ENCODE data around the gene TTLL1. TPM values are rescaled to one million over a fixed set of nuclear protein-coding genes. Genes with fewer than 3 reads are reported as not detected.
A peak's percentile ranks its signal among the peaks of the same experiment; 100 is the strongest.
"Not testable (repeated sequence)": the region's sequence is repeated elsewhere in the genome, so short reads cannot be mapped to it uniquely, and the experiment has no call there.

The TTLL1 gene
- total and polyA plus RNA-seq, 2 of the 4 experiments (the other 2 are of a cell fraction) = 10.8 to 13.2 TPM

DNA sequence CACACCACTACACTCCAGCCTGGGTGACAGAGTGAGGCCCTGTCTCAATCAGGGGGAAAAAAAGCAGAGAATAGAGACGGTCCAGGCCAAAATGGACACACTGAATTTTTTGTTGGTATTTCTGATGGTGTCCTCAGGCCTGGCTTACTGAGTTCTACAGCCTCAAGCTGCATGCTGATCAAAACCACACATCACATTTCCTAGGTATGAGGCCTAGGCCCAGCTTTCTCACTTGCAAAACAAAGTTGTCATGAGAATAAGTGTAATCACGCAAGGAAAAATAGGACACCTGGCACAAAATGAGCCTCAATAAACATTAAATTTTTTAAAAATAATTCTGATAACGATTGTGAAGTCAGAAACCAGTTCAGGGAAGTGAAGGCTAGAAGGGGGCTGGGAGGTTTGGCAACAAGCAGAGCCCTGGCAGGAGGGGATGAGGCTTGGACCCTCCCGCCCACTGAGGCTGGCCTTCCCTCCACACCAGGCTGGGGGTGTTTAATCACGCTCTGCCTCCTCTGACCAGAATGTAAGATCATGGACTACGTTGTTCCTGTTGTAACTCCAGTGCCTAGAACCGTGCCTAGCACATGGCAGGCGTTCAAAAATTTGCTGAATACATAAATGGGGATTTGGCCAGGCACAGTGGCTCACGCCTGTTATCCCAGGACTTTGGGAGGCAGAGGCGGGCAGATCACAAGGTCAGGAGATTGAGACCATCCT lies 92.4 kb downstream of the TTLL1 start:
- Histone ChIP-seq H2BK20ac (ENCODE audit: low read depth, low read length) (0 out of 2 replicates have a peak overlapping the region, but pooled peaks have one; percentile 51), H3K4me2 (ENCODE audit: low read depth, low read length) (no peak overlapping the region), H2BK120ac (ENCODE audit: low read depth, low read length) (peak overlapping the region; percentile 68; the same call in 1 of the 2 replicates), H2BK5ac (ENCODE audit: low read depth, low read length, poor library complexity, severe bottlenecking) (peak overlapping the region; percentile 61), H3K27ac (ENCODE audit: insufficient read depth, low read length) (peak overlapping the region; percentile 54; the same call in 1 of the 2 replicates), H3K14ac (replicated peaks; ENCODE audit: low read depth, low read length) (peak overlapping the region; percentile 75), H4K91ac (ENCODE audit: insufficient read depth, low read depth, low read length) (peak overlapping the region; percentile 54; the same call in 1 of the 2 replicates), H2AK9ac (replicated peaks; ENCODE audit: low read depth, low read length, poor library complexity) (no peak overlapping the region), H3K4ac (ENCODE audit: low read depth, low read length) (peak overlapping the region; percentile 26), H4K20me1 (ENCODE audit: insufficient read depth, low read length) (peaks cover 29% of the 10 kb centered on the region), H3K79me1 (ENCODE audit: low read depth in 1 of 2, low read length in 2 of 2) (peaks cover 21 to 85% of the 10 kb centered on the region in 2 experiments), H3K4me3 (ENCODE audit: insufficient read depth, low read depth, low read length) (no peak overlapping the region), H3K56ac (ENCODE audit: extremely low read depth, insufficient read depth, low read length) (no peak overlapping the region), H3K27me3 (ENCODE audit: control insufficient read depth, insufficient read depth, low read length) (no peaks in the 10 kb centered on the region), H3K23ac (ENCODE audit: low read depth, low read length) (peak overlapping the region; percentile 74; the same call in 1 of the 2 replicates), H3K9me3 (ENCODE audit: control insufficient read depth, insufficient read depth, low read length) (no peaks in the 10 kb centered on the region), H3K36me3 (ENCODE audit: control insufficient read depth, insufficient read depth, low read length) (no peaks in the 10 kb centered on the region), H2AFZ (replicated peaks; ENCODE audit: low read length, poor library complexity) (no peak overlapping the region), H3K18ac (ENCODE audit: low read depth, low read length) (peak overlapping the region; percentile 18), H3K9ac (ENCODE audit: low read depth, low read length) (no peak overlapping the region), H4K8ac (ENCODE audit: low read depth in 2 of 2, low read length in 2 of 2) (peak overlapping the region in 1 of 2 experiments; percentile 35; a peak in 1 of 4 replicates), H2BK15ac (ENCODE audit: low read depth, low read length) (peak overlapping the region; percentile 58; the same call in 1 of the 3 replicates), H2AK5ac (ENCODE audit: low read depth, low read length) (peak overlapping the region; percentile 67), H3K9me1 (ENCODE audit: insufficient read depth, low read length) (peaks cover 45% of the 10 kb centered on the region), H3K4me1 (ENCODE audit: control insufficient read depth, insufficient read depth, low read length) (peaks cover 46% of the 10 kb centered on the region), H4K5ac (ENCODE audit: low read depth, low read length) (peak overlapping the region; percentile 43)
- no peak for TF ChIP-seq CTCF (conservative IDR thresholded peaks at IDR 0.05; ENCODE audit: low read depth, low read length)
- ChIA-PET CTCF (no interaction called here), POLR2A (ENCODE audit: unreplicated experiment) (no interaction called here)
- DNase-seq (no peak), ATAC-seq (ENCODE audit: low read depth) (no peak)
- in situ Hi-C loops (cut with MboI; ENCODE audit: low sequenced_read_pairs) (no loop called here), intact Hi-C loops (cut with micrococcal nuclease) (no loop called here), dilution Hi-C loops (cut with HindIII; ENCODE audit: low sequenced_read_pairs, unreplicated experiment) (no loop called here)
- BruUV-seq (replicated peaks) = no TSS peak
- 80% methylated on average over 1 of the region's 10 CpGs; no CpG with 5 or more reads in 1 of the 2 experiments for WGBS, 2 experiments (ENCODE audit: extremely low coverage in 2 of 2, insufficient read length in 1 of 2)

- H3K36me3 ChIP-seq (ENCODE audit: control insufficient read depth, insufficient read depth, low read length); dilution Hi-C loops (cut with HindIII; ENCODE audit: low sequenced_read_pairs, unreplicated experiment); H3K9me3 ChIP-seq (ENCODE audit: control insufficient read depth, insufficient read depth, low read length); in situ Hi-C loops (cut with MboI; ENCODE audit: low sequenced_read_pairs); H2BK15ac ChIP-seq (ENCODE audit: low read depth, low read length); H2AK5ac ChIP-seq (ENCODE audit: low read depth, low read length); H3K9ac ChIP-seq (ENCODE audit: low read depth, low read length); H3K4me3 ChIP-seq (ENCODE audit: insufficient read depth, low read depth, low read length); H2AFZ ChIP-seq (replicated peaks; ENCODE audit: low read length, poor library complexity); H2AK9ac ChIP-seq (replicated peaks; ENCODE audit: low read depth, low read length, poor library complexity); DNase-seq; ATAC-seq (ENCODE audit: low read depth); H3K27me3 ChIP-seq (ENCODE audit: control insufficient read depth, insufficient read depth, low read length); BruUV-seq (replicated peaks): not testable (repeated sequence)
- H4K20me1 ChIP-seq (ENCODE audit: insufficient read depth, low read length) = peaks cover 33% of the 10 kb centered on the region
- peak overlapping the region; percentile 95 for H2BK5ac ChIP-seq (ENCODE audit: low read depth, low read length, poor library complexity, severe bottlenecking)
- peaks cover 15 to 85% of the 10 kb centered on the region in 2 experiments for H3K79me1 ChIP-seq (ENCODE audit: low read depth in 1 of 2, low read length in 2 of 2)
- H3K4me1 ChIP-seq (ENCODE audit: control insufficient read depth, insufficient read depth, low read length) = peaks cover 41% of the 10 kb centered on the region
- peak overlapping the region; percentile 61 for H3K4ac ChIP-seq (ENCODE audit: low read depth, low read length)
- H4K91ac ChIP-seq (ENCODE audit: insufficient read depth, low read depth, low read length) = peak overlapping the region; percentile 45
- H4K8ac ChIP-seq (ENCODE audit: low read depth in 2 of 2, low read length in 2 of 2) = peak overlapping the region in 1 of 2 experiments; percentile 62; a peak in 2 of 4 replicates
- ChIA-PET CTCF (interaction anchor here (0.7 kb wide), 1 partner anchor 32 kb away, joined by 5 read pairs; no protein-coding TSS in a partner anchor), POLR2A (ENCODE audit: unreplicated experiment) (interaction anchor here (0.6 to 1.0 kb wide), 3 partner anchors 12 to 147 kb away, joined by 3 to 4 read pairs (median 4); no protein-coding TSS in a partner anchor)
- WGBS, 2 experiments (ENCODE audit: extremely low coverage in 2 of 2, insufficient read length in 1 of 2) = 50% methylated on average over 2 of the region's 7 CpGs; no CpG with 5 or more reads in 1 of the 2 experiments
- H2BK120ac ChIP-seq (ENCODE audit: low read depth, low read length) = peak overlapping the region; percentile 52
- H3K4me2 ChIP-seq (ENCODE audit: low read depth, low read length) = peak overlapping the region; percentile 43
- H3K23ac ChIP-seq (ENCODE audit: low read depth, low read length) = peak overlapping the region; percentile 61; the same call in 1 of the 2 replicates
- peak overlapping the region; percentile 30; the same call in 1 of the 2 replicates for H2BK20ac ChIP-seq (ENCODE audit: low read depth, low read length)
- intact Hi-C loops (cut with micrococcal nuclease) = loop anchor here (2.0 kb wide), 1 partner anchor 19 kb away; the partner anchor contains the start of gene PACSIN2
- H3K14ac ChIP-seq (replicated peaks; ENCODE audit: low read depth, low read length) = 0 out of 2 replicates have a peak overlapping the region, but pooled peaks have one; percentile 26
- H3K18ac ChIP-seq (ENCODE audit: low read depth, low read length) = peak overlapping the region; percentile 46
- peaks cover 42% of the 10 kb centered on the region for H3K9me1 ChIP-seq (ENCODE audit: insufficient read depth, low read length)
- peak overlapping the region; percentile 79 for H3K27ac ChIP-seq (ENCODE audit: insufficient read depth, low read length)
- H3K56ac ChIP-seq (ENCODE audit: extremely low read depth, insufficient read depth, low read length) = peak overlapping the region; percentile 59
- peak overlapping the region; percentile 9; the same call in 1 of the 2 replicates for H4K5ac ChIP-seq (ENCODE audit: low read depth, low read length)
These were observed 93.5 kb downstream of the TTLL1 start for GRCh38 chr22:42995654-42996053.
